ENCODE data around the gene GNPTAB.

GNPTAB gene

DNA sequence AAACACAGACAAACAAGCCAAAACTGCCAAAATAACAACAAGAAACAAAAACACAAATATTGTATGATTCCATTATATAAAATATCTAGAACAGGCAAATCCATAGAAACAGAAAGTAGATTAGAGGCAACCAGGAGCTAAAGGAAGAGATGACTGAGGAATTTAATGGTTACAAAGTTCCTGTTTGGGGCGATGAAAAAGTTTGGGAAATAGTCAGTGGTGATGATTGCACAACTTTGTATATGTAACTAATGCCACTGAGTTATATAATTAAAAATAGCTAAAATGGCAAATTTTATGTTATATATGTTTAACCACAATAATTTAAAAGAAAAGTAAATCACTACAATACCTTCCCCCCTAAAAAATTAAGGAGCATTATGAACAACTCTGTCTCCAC lies 24.5 kb downstream of the GNPTAB start:
- DNase-seq (ENCODE audit: low spot score): no peak

DNA sequence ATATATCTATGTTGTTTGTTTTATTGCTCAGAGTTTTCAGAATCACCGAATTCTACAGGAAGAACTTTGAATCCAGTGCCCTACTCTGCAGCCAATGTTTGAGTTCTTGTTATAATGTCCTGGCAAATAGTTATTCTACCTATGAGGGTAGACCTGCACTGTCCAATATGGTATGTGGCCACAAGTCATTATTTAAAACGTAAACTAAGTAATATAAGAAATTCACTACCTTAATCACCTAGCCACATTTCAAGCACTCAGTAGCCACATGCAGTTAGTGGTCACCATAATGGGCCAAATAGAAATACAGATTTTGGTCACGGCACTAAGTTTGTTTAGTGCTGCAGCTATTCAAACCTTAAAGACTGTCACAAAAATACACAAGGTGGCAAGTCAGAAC lies 26.4 kb downstream of the GNPTAB start:
- no peak for DNase-seq (ENCODE audit: low spot score)

DNA sequence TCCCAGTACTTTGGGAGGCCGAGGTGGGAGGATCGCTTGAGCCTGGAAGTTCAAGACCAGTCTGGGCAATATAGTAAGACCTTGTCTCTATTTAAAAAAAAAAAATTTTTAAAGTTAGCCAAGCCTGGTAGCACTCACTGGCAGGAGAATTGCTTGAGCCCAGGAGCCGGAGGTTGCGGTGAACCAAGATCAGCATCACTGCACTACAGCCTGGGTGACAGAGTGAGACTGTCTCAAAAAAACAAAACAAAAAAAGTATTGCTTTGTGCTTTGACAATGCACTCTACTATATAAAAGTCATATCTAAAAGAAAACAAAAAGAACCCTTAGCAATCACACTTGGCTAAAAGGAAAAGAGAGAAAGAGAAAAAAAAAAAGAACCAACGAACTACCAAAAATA lies 26.8 kb downstream of the GNPTAB start:
- no peak for DNase-seq (ENCODE audit: low spot score)

DNA sequence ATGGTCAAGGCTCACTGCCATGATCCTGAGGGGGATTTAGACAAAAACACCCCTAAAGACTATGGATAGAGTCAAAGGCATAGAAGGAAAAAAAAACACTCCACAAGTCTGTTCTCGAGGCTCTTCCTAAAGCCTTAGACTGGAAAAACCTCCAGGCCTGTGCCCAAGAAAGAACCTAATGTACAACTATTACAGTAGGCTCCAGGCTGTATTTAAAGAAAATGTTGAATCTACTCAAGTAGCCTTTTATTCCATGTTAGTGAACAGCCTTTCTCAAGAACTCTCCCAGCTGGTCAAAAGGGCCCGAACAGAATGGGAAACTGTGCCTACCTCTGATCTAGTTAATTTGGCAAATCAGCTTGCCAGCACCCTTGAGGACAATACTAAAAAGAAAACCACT lies 28.3 kb downstream of the GNPTAB start:
- DNase-seq (ENCODE audit: low spot score): no peak

DNA sequence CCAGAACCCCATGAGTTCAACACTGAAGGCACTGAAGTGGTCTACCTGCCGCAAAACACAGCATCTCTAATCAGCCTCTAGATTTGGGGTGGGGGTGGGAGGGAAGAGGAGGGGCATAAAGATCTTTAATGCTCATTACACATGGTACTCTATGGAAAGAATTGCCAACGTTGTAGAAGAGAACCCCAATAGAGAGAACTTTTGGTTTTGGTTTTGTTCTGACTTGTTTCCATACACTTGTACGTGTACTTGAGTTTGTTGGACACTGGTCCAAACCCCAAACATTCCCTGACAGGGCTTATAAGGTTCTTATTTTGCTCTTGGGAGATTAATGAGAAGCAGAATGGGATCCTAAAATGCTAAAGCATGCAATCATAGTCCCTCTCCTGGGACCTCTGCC lies 31.0 kb downstream of the GNPTAB start:
- no peak for DNase-seq (ENCODE audit: low spot score)

DNA sequence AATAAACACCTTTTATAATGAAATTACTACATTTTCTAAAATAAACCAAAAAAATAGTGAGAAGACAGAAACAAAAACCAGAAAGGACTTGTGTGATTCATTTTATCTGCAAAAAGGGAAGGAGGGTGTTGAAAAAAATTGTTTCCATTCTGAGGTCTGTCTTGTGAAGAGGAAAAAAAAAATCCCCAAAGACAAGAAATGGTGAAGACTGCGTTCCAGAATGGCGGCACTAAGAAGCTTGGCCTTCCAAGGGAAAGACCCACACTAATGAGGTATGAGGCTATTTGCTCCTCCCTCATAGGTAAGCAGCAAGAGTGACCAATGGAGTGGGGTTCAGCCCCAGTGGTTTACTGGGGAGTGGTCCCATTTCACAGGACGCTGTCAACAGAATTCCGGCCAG lies 35.0 kb downstream of the GNPTAB start:
- DNase-seq (ENCODE audit: low spot score): no peak

DNA sequence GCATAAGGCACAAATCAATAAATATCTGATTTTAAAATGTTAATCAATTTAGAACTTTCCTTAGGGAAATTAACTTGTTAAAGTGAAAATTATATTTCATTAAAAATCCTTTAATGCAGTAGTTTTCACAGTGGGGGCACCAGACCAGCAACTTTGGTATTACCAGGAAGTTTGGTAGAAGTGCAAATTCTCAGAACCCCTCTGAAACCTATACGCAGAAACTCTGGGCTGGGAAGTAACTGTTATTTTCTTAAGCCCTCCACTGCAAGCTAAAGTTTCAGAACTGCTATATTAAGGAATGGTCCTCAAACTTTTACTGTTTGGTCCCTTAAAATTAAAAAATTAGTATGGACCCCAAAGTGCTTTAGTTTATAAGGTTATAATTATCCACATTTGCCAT lies 35.7 kb downstream of the GNPTAB start:
- no peak for DNase-seq (ENCODE audit: low spot score)

DNA sequence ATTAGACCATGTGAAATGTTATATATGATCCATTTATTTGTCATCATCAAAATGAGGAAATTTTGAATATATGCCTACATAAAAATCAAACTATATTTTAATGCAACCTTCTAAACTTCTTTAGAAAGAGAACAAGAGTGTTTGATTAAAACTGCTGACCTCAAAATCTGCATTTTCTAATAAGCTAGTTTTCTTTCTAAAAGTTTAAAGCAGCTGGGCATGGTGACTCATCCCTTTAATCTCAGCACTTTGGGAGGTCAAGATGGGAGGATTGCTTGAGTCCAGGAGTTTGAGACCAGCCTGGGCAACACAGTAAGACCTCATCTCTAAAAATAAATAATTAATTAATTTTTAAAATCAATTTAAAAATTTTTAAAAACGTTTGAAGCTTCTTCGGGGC lies 36.2 kb downstream of the GNPTAB start:
- DNase-seq (ENCODE audit: low spot score): no peak

DNA sequence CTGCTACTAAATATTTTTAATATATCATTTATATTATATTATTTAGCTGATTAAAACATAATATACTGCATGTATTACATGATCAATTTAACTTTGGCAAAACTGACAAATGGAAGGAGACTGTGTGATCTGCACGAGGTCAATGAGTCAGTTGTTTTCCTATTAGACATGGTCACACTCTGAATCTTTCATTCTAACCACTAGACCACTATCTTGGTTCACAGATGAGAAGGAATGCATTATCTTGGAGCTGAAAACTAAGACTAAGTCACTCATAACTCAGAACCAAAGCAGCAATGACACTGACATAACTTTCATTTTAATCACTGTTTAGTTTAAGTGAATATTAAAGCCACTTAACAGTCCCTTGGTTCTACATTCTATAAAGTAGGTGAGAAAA lies 37.4 kb downstream of the GNPTAB start:
- DNase-seq (ENCODE audit: low spot score): no peak

DNA sequence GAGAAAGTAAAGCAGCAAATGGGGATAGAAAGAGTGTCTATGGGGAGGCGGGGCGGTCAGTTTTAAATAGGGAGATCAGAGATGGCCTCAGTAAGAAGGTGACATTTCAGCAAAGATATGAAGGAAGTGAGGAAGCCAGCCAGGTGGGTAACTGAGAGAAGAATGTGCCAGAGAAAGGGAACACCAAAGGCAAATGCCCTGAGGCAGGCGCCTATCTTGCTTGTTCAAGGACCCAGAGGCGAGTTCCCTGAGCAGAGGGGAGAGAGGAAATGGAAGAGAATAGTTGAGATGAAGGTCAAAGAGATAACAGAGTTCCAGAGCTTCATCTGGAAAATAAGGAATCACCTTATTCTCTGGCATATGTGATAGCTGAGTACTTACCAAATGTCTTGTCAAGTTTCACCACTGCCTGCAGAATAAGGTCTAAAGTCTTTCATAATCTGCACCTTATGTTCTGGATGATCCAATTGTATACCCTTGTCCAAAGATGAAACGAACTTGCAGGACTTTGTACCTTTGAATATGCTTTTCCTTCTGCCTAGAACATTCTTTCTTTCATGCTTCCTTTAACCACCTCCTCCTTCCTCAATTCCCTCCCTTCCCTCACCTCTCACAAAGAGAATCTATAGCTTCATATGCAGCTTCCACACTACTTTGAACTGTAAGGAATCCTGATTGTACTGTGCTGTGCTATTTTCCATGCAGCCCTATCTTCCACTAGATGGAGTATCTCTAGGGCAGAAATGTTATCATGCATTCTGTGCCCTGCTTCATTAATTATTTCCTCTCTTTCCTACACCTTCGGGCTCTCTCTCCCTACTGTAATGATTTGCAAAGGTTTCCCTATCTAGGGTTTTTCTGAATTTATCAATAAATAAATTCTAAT lies 38.5 kb downstream of the GNPTAB start:
- DNase-seq (ENCODE audit: low spot score): no peak

DNA sequence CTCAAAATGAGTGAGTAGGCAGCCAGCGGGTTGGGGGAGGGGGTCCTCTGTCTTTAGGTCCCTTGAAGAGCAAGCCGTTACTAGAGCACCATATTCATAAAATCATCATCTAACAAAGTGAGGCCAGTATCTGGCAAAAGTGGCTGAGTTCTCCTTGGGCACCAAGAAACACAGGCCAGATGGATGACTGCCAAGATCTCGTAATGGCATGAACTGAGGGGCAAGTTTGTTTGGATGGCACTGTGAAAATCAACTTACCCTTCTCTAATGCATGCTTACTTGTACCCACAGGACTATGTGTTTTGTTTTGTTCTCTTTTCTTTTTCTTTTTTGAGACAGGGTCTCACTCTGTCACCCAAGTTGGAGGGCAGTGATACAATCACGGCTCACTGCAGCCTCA lies 41.6 kb downstream of the GNPTAB start:
- DNase-seq (ENCODE audit: low spot score): no peak

DNA sequence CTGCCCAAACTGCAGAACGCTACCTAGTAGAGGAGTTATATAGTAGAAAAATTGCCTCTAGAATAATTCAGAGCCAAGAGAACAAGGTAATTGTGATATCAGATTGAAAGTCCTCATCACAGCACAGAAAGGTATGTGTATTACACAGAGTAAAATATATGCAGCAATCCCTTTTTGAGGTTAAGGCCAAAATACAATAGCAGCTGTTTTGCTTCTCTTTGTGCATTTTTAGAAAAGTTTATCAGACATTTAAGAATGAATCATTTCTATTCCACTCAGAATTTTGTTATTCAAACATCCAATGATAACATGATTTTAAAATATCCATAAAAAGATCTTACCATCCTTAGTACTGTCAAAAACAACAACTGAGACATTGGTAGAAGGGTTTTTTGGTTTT lies 45.1 kb downstream of the GNPTAB start:
- no peak for DNase-seq (ENCODE audit: low spot score)

DNA sequence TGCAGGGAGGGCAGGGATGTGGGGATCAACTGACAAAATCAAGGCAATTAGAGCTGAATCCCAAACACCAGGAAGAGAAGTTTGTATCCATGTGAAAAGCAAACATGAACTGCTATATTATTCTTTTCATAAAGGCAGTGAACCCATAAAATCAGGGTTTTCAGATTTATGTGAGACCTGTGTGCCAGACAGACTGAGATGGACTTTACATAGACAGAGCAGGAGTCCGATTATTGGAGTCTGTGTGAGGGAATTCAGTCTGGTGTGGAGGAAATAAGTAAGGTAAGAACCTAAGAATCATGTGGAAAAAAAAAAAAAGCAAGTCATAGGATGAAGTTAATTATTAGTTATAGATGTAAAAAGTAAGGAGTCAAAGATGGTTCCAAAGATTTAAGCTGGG lies 46.4 kb downstream of the GNPTAB start:
- DNase-seq (ENCODE audit: low spot score): no peak

DNA sequence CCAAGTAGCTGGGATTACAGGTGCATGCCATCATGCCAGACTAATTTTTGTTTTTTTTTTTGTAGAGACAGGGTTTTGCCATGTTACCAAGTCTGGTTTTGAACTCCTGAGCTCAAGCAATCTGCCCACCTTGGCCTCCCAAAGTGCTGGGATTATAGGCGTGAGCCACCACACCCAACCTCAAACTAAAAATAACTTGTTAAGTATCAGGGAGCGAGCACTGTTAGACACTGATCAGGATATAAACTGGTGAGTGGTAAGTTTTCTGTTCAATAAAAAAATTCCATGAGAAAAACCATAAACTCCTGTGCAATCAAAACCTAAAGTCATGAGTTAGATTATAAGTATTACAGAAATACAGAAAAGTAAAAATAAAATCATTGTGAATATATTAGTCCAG lies 46.9 kb downstream of the GNPTAB start:
- no peak for DNase-seq (ENCODE audit: low spot score)

DNA sequence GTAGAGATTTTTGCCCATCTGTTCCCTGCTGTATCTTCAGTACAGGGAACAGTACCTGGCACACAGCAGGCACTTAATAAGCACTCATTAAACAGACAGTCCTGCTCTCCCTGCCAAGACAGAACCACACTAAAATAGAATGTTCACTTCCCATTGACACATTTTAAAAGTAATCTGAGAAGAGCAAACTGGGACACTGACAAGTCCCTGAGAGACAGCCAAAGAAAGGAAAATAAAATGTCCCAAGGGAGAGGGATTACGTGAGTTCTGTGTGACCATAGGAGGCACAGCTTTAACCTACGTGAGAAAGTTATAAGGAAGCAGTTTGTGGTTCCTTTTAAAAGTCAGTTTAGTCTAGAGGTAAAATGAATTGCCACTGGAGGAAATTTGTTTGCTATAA lies 47.6 kb downstream of the GNPTAB start:
- no peak for DNase-seq (ENCODE audit: low spot score)

DNA sequence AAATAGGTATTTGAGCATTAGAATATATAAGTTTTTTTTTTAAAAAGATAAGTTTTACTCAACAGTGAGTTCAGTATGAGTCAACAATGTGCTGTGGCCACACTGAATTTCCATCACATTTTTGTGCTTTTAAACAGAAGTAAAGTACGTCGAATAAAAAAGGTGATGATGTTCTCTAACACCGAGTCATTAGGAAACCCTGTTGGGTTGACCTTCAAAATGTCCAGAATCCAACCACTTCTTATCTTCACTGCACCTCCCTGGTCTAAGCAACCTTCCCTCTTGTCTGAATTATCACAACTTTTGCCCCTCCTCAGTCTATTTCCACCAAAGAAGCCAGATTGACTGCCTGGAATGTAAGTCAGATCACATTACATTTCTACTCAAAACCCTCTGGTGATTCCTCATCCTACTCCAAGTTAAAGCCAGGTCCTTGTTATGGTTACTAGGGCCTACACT lies 48.5 kb downstream of the GNPTAB start:
- no peak for DNase-seq (ENCODE audit: low spot score)

DNA sequence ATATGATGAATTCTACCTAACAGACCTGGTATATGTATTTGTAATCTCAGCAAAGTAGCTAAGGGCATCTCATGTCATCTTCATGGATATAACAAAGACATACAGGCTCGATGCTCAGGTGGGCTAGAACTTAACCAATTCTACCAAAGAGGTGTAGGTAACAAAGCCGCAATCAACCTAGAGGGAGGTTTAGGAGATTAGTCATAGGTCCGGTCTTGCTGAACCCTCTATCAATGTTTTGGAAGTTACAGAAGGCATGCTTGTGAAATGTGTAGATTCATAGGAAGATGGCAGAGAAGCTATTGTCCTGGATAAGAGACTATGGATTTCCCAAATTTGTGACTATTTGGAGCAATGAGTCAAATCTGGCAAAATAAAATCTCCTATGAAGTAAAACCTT lies 48.9 kb downstream of the GNPTAB start:
- DNase-seq (ENCODE audit: low spot score): no peak

DNA sequence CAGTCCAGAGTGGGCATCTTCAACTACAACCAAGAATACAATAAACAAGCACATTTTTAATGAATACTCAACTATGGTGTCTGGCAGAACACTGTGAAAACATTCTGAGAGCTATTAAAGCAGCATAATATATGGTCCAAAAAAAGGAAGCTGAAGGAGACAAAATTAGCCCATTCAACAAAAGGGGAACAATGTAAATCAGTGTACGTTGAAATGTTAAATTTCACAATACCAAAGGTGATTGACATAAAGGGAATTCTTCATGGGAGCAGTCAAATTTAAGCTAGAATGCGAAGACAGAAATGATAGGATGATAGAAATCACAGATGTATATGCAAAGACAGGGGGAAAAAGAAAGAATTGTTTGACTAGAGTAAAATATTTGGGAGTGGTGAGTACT lies 50.2 kb downstream of the GNPTAB start:
- DNase-seq (ENCODE audit: low spot score): no peak

DNA sequence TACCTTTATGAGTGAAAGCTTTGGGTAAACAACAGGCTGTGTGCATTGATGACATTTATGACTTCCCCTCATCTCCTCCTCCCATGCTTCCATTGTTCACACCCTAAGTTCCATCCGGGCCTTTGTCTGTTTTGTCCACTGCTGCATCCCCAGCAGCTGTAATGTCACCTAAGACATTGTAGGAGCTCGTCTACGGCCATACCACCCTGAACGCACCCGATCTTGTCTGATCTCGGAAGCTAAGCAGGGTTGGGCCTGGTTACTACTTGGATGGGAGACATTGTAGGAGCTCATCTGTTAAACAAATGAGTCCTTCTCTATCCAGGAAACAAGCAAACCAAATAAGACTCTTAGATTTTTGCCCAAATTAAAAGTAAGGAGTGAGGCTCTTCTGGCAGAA lies 51.1 kb downstream of the GNPTAB start:
- no peak for DNase-seq (ENCODE audit: low spot score)

DNA sequence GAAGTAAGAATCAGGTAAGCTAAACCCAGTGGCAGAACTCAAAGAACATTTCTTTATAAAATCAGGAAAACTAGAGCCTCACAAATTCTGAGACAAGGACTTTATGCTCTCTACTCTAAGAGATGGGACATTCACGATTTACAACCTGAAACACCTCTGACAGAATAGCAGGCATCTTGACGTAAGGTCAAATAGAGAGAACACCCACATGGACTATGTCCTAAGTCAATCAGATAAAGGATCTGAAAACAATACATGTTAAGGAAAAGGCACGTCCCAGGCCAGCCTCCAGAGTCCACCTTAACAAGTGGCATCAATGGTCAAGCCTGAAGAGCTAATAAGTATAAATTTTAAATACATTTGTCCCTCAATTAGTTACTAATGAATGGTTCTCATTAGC lies 51.6 kb downstream of the GNPTAB start:
- DNase-seq (ENCODE audit: low spot score): no peak

DNA sequence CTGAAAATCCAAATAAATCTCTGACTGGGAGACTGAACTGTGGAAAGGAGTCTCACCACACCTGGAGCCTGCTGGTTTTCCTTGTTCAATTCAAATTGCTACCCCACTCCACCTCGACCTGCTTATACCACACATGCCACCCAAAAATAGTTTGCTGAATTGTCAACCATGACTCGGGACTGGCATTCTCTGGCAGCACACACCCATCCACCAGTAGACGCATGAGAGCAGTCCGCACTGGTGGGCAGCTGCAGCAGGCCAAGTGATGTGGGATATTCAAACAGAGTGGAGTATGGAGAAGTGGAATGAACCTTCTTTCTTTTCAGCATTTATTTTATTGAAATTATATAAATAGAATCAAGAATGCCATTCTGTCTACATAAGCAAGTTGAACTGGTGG lies 52.8 kb downstream of the GNPTAB start:
- DNase-seq (ENCODE audit: low spot score): no peak

DNA sequence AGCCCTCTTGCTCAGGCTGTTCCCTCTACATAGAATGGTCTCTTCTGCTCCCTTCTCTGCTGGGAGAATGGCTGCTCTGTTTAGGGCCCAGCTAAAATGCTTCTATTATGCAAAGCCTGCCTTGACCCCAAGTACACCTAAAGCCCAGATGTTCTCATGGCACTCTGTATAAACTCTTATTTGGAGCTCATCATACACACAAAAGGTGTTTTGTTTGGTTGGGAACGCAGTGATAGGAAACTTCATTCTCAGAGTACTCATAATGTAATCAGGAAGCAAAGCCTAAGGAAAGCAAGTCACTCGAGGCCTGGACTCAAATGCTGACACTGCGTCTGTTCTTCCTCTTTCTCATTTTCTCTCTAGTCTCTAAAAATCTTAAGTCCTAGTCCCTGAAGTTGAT lies 53.3 kb downstream of the GNPTAB start:
- DNase-seq (ENCODE audit: low spot score): no peak

DNA sequence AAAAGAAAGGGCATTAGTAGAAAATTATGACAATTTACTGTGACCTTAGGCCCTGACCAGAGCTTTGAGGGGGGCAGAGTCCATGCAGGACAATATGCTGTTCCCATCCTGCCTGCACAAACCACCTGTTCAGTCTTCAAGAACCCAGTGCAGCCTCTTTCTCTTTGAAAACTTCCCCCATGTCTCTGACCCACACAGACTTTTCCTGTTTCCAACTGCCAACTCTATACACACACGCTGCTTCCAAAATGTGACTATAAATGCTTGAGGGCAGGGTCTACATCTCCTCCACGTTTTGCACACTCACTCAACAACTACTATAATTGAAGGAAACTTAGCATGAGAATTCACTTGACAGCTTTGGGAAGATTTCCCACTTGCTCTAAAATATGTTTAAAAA lies 54.9 kb downstream of the GNPTAB start:
- no peak for DNase-seq (ENCODE audit: low spot score)

DNA sequence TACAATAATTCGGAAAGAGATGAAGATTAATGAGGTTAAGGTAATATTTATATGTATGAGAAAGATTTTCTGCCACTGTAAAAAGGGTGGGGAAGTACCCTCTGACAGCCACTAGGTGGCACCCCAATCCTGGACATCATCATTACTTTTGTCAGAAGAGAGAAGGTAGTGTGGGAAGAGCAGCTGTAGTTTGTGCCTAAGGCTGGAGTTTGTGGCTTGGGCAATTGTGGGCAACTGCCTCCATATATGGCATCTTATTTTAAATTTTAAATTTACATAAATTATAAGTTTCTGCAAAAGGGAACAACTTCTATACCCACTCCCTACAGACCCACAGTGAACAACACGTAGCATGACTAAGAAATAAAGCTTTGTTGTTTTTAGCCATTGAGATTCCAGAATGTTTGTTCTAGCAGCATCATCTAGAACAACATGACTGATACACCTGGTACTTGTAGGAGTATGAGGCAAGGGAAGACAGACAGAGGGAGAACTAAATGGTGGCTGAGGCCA lies 57.1 kb downstream of the GNPTAB start:
- DNase-seq (ENCODE audit: low spot score): peak; percentile 52

Data from SK-N-DZ (cell line).